IMR-90 (cell line): Measurements from ENCODE around the gene RAB31. TPM values are rescaled to one million over a fixed set of nuclear protein-coding genes. Genes with fewer than 3 reads are reported as not detected.

Experiments
- ATAC-seq: fragments of 200-7000 bp; cut with Tn5 transposase; 2 replicates; pipeline ENCODE4 v1.9.1; 2020; ENCODE audit warnings: low read depth, mild to moderate bottlenecking, moderate library complexity
- BruUV-seq: library from RNA; stranded (reverse); fragments of 400-500 nt; replicated peaks from 2 replicates; lab custom pipeline; 2021; lab: Mats Ljungman, UMichigan
- CTCF ChIA-PET: fragments of 300-600 bp; formaldehyde crosslinking; extraction: SDS; loops from one replicate; lab custom pipeline; 2021; ENCODE audit warnings: antibody characterized with exemption; lab: Yijun Ruan, JAX
- POLR2A ChIA-PET: fragments of 300-600 bp; sonication (Branson Sonifier 250); formaldehyde crosslinking; loops from one replicate; lab custom pipeline; 2022; ENCODE audit warnings: antibody characterized with exemption; ENCODE audit not compliant: unreplicated experiment; lab: Charles Lee
- DNase-seq: peaks from one replicate; pipeline ENCODE4 v3.0.0; 2013
- H2AFZ ChIP-seq: replicated peaks from 2 replicates; pipeline ENCODE3; 2013; ENCODE audit warnings: low read length, mild to moderate bottlenecking; ENCODE audit not compliant: poor library complexity
- H2AK5ac ChIP-seq: 2 replicates; pipeline ENCODE4 v1.6.1; 2013; ENCODE audit warnings: low read depth, low read length, inconsistent platforms
- H2AK9ac ChIP-seq: replicated peaks from 2 replicates; pipeline ENCODE3; 2013; ENCODE audit warnings: mild to moderate bottlenecking, low read depth, low read length, moderate library complexity; ENCODE audit not compliant: poor library complexity
- H2BK120ac ChIP-seq: 2 replicates; pipeline ENCODE4 v1.6.1; 2013; ENCODE audit warnings: low read depth, low read length, inconsistent platforms
- H2BK15ac ChIP-seq: 3 replicates; pipeline ENCODE4 v1.6.1; 2013; ENCODE audit warnings: low read depth, low read length, inconsistent platforms
- H2BK20ac ChIP-seq: 2 replicates; pipeline ENCODE4 v1.6.1; 2013; ENCODE audit warnings: low read depth, mild to moderate bottlenecking, inconsistent platforms, low read length, moderate library complexity
- H2BK5ac ChIP-seq: 2 replicates; pipeline ENCODE4 v1.6.1; 2013; ENCODE audit warnings: mild to moderate bottlenecking, low read depth, low read length, inconsistent platforms; ENCODE audit not compliant: poor library complexity, severe bottlenecking
- H3K14ac ChIP-seq: replicated peaks from 2 replicates; pipeline ENCODE4 v1.6.1; 2013; ENCODE audit warnings: low read depth, low read length, inconsistent platforms
- H3K18ac ChIP-seq: 2 replicates; pipeline ENCODE4 v1.6.1; 2013; ENCODE audit warnings: low read depth, low read length, control low read depth
- H3K23ac ChIP-seq: 2 replicates; pipeline ENCODE4 v1.6.1; 2013; ENCODE audit warnings: low read depth, low read length, inconsistent platforms
- H3K27ac ChIP-seq: 2 replicates; pipeline ENCODE4 v1.5.1; 2013; ENCODE audit warnings: mild to moderate bottlenecking, control low read depth, low read length; ENCODE audit not compliant: insufficient read depth
- H3K27me3 ChIP-seq: 2 replicates; pipeline ENCODE4 v1.6.1; 2013; ENCODE audit warnings: low read length; ENCODE audit not compliant: control insufficient read depth, insufficient read depth
- H3K36me3 ChIP-seq: 2 replicates; pipeline ENCODE4 v1.6.1; 2013; ENCODE audit warnings: low read length, mixed read lengths; ENCODE audit not compliant: control insufficient read depth, insufficient read depth
- H3K4ac ChIP-seq: 2 replicates; pipeline ENCODE4 v1.6.1; 2013; ENCODE audit warnings: low read depth, low read length, inconsistent platforms
- H3K4me1 ChIP-seq: 2 replicates; pipeline ENCODE4 v1.6.1; 2013; ENCODE audit warnings: low read length, mixed read lengths; ENCODE audit not compliant: control insufficient read depth, insufficient read depth
- H3K4me2 ChIP-seq: 2 replicates; pipeline ENCODE4 v1.6.1; 2013; ENCODE audit warnings: low read depth, mild to moderate bottlenecking, control low read depth, low read length, moderate library complexity
- H3K4me3 ChIP-seq: 2 replicates; pipeline ENCODE4 v1.5.1; 2013; ENCODE audit warnings: low read depth, mild to moderate bottlenecking, control low read depth, low read length, moderate library complexity; ENCODE audit not compliant: insufficient read depth
- H3K56ac ChIP-seq: 2 replicates; pipeline ENCODE4 v1.6.1; 2013; ENCODE audit warnings: low read length, inconsistent platforms; ENCODE audit not compliant: insufficient read depth; ENCODE audit errors: extremely low read depth
- H3K79me1 ChIP-seq, 2 experiments: 2 replicates each; pipeline ENCODE4 v1.6.1; 2013; ENCODE audit warnings: low read length in 2 of 2, inconsistent platforms in 1 of 2, low read depth in 1 of 2
- H3K9ac ChIP-seq: 2 replicates; pipeline ENCODE4 v1.6.1; 2013; ENCODE audit warnings: low read depth, low read length, control low read depth
- H3K9me1 ChIP-seq: 2 replicates; pipeline ENCODE4 v1.6.1; 2013; ENCODE audit warnings: low read length, inconsistent platforms; ENCODE audit not compliant: insufficient read depth
- H3K9me3 ChIP-seq: 2 replicates; pipeline ENCODE4 v1.6.1; 2013; ENCODE audit warnings: low read length; ENCODE audit not compliant: control insufficient read depth, insufficient read depth
- H4K20me1 ChIP-seq: 2 replicates; pipeline ENCODE4 v1.6.1; 2013; ENCODE audit warnings: low read length, inconsistent platforms; ENCODE audit not compliant: insufficient read depth
- H4K5ac ChIP-seq: 2 replicates; pipeline ENCODE4 v1.6.1; 2013; ENCODE audit warnings: mild to moderate bottlenecking, low read depth, low read length, control low read depth
- H4K8ac ChIP-seq, 2 experiments: 2 replicates each; pipeline ENCODE4 v1.6.1; 2013; ENCODE audit warnings: low read depth in 2 of 2, low read length in 2 of 2, control low read depth in 1 of 2, inconsistent platforms in 1 of 2
- H4K91ac ChIP-seq: 2 replicates; pipeline ENCODE4 v1.6.1; 2013; ENCODE audit warnings: low read depth, low read length, inconsistent platforms; ENCODE audit not compliant: insufficient read depth
- BHLHE40 ChIP-seq: fragments of 150-350 bp; IDR thresholded peaks from 2 replicates; pipeline ENCODE4 v1.6.1; 2016; ENCODE audit warnings: mild to moderate bottlenecking, low read depth, low read length
- CEBPB ChIP-seq: IDR thresholded peaks from 2 replicates; pipeline ENCODE4 v1.6.1; 2012; ENCODE audit warnings: low read depth, low read length, improper control_type of control experiment
- FOS ChIP-seq: fragments of 150-350 bp; IDR thresholded peaks from 2 replicates; pipeline ENCODE4 v1.6.1; 2016; ENCODE audit warnings: low read depth, low read length
- MAFK ChIP-seq: IDR thresholded peaks from 2 replicates; pipeline ENCODE4 v1.6.1; 2012; ENCODE audit warnings: low read depth, low read length, improper control_type of control experiment
- MAZ ChIP-seq: IDR thresholded peaks from 2 replicates; pipeline ENCODE4 v1.6.1; 2012; ENCODE audit warnings: low read depth, mild to moderate bottlenecking, low read length, improper control_type of control experiment, moderate library complexity, borderline replicate concordance
- NFE2L2 ChIP-seq: fragments of 150-350 bp; IDR thresholded peaks from 2 replicates; pipeline ENCODE4 v1.6.1; 2016; ENCODE audit warnings: low read depth, mild to moderate bottlenecking, low read length
- RAD21 ChIP-seq: IDR thresholded peaks from 2 replicates; pipeline ENCODE4 v1.6.1; 2012; ENCODE audit warnings: low read length, improper control_type of control experiment
- RCOR1 ChIP-seq: IDR thresholded peaks from 2 replicates; pipeline ENCODE4 v1.6.1; 2012; ENCODE audit warnings: mild to moderate bottlenecking, low read length, improper control_type of control experiment; ENCODE audit not compliant: insufficient replicate concordance
- WGBS, 2 experiments: methylation state at CpG; one replicate each; pipeline versions ENCODE4 v1.1.5 to v1.1.7; 2013; ENCODE audit warnings: missing lambda C conversion rate in 2 of 2; ENCODE audit not compliant: insufficient read length in 1 of 2; ENCODE audit errors: extremely low coverage in 2 of 2; 5-methylcytosine and 5-hydroxymethylcytosine counted together
- dilution Hi-C: fragments of 300-500 bp; cut with HindIII; formaldehyde crosslinking; loops from one replicate; pipeline ENCODE4 v1.14.3; 2018; ENCODE audit warnings: low sequenced_read_pairs; ENCODE audit not compliant: unreplicated experiment
- in situ Hi-C: fragments of 300-500 bp; cut with MboI; formaldehyde crosslinking; loops from 3 replicates; pipeline ENCODE4 v1.14.3; 2019; ENCODE audit warnings: low sequenced_read_pairs, inconsistent platforms, mixed read lengths
- intact Hi-C: fragments of 100-400 bp; cut with micrococcal nuclease; formaldehyde crosslinking; loops from 2 replicates; pipeline ENCODE4 v1.10.0; 2022
- polyA plus RNA-seq, 3 experiments: library from polyadenylated mRNA; depleted of rRNA; stranded (reverse); fragments of >200 nt; gene quantifications; 2 replicates each; pipeline ENCODE4 v1.2.3, GENCODE V29; 2012; ENCODE audit warnings: low replicate concordance in 1 of 3
- total RNA-seq: library from RNA; depleted of rRNA; stranded (reverse); fragments of >200 nt; gene quantifications from 2 replicates; pipeline ENCODE4 v1.2.3, GENCODE V29; 2012
- TF ChIP-seq, protein P1 (sequence below): fragments of 150-350 bp; IDR thresholded peaks from 2 replicates; pipeline ENCODE4 v1.6.1; 2016; ENCODE audit warnings: low read depth, mild to moderate bottlenecking, low read length, moderate library complexity, borderline replicate concordance
- TF ChIP-seq, protein P2 (sequence below): fragments of 150-350 bp; IDR thresholded peaks from 2 replicates; pipeline ENCODE4 v1.6.1; 2017; ENCODE audit warnings: mild to moderate bottlenecking, antibody characterized with exemption, low read length, low read depth
- TF ChIP-seq, protein P3 (sequence below): conservative IDR thresholded peaks from 2 replicates; pipeline ENCODE4 v1.5.1; 2012; ENCODE audit warnings: mild to moderate bottlenecking, low read depth, low read length, improper control_type of control experiment

Gene RAB31
- total and polyA plus RNA-seq, 2 of the 4 experiments (the other 2 are of a cell fraction), result 13.8 to 26.9 TPM

GRCh38 chr18:9705183-9705829, 2.8 kb upstream of the RAB31 start:
- intact Hi-C loops (loop anchor here (5.0 kb wide), 2 partner anchors 107 to 212 kb away; no protein-coding TSS in a partner anchor), in situ Hi-C loops (loop anchor here (25.0 kb wide), 1 partner anchor 232 kb away; no protein-coding TSS in a partner anchor), dilution Hi-C loops (no loop called here)
- Histone ChIP-seq H3K4me1 (peaks cover 23% of the 10 kb centered on the region), H3K4me3 (no peak overlapping the region), H3K27ac (no peak overlapping the region), H3K36me3 (no peaks in the 10 kb centered on the region), H3K18ac (no peak overlapping the region), H3K4me2 (peak overlapping the region; percentile 31; the same call in 1 of the 2 replicates), H2BK20ac (no peak overlapping the region), H3K4ac (no peak overlapping the region), H2AK5ac (no peak overlapping the region), H3K9ac (no peak overlapping the region), H3K56ac (no peak overlapping the region), H4K20me1 (0 out of 2 replicates have a peak, but pooled peaks cover 7% of the 10 kb centered on the region), H4K91ac (no peak overlapping the region), H2BK5ac (no peak overlapping the region), H3K14ac (no peak overlapping the region), H2AK9ac (no peak overlapping the region), H3K9me3 (no peaks in the 10 kb centered on the region), H3K23ac (no peak overlapping the region), H3K9me1 (peaks cover 13% of the 10 kb centered on the region), H4K8ac (no peak overlapping the region), H2BK15ac (peak overlapping the region; percentile 30; the same call in 1 of the 3 replicates), H2BK120ac (no peak overlapping the region), H4K5ac (no peak overlapping the region), H2AFZ (no peak overlapping the region), H3K27me3 (no peaks in the 10 kb centered on the region), H3K79me1 (peaks cover 7 to 22% of the 10 kb centered on the region in 2 experiments)
- no CpG with 5 or more reads among the region's 6 CpGs for WGBS, 2 experiments
- ATAC-seq (no peak), DNase-seq (peak; percentile 76)
- POLR2A ChIA-PET, result no interaction called here
- TF ChIP-seq BHLHE40, result no peak
- no peak for TF ChIP-seq NFE2L2
- TF ChIP-seq, protein P1, sequence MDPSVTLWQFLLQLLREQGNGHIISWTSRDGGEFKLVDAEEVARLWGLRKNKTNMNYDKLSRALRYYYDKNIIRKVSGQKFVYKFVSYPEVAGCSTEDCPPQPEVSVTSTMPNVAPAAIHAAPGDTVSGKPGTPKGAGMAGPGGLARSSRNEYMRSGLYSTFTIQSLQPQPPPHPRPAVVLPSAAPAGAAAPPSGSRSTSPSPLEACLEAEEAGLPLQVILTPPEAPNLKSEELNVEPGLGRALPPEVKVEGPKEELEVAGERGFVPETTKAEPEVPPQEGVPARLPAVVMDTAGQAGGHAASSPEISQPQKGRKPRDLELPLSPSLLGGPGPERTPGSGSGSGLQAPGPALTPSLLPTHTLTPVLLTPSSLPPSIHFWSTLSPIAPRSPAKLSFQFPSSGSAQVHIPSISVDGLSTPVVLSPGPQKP, result no peak
- TF ChIP-seq MAFK, result no peak
- peak; percentile 72; the same call in 1 of the 2 replicates for TF ChIP-seq FOS
- peak; percentile 71 for TF ChIP-seq CEBPB
- no peak for TF ChIP-seq MAZ
- no peak for TF ChIP-seq RAD21
- TF ChIP-seq RCOR1, result no peak
- TF ChIP-seq, protein P2, sequence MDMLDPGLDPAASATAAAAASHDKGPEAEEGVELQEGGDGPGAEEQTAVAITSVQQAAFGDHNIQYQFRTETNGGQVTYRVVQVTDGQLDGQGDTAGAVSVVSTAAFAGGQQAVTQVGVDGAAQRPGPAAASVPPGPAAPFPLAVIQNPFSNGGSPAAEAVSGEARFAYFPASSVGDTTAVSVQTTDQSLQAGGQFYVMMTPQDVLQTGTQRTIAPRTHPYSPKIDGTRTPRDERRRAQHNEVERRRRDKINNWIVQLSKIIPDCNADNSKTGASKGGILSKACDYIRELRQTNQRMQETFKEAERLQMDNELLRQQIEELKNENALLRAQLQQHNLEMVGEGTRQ, result no peak
- TF ChIP-seq, protein P3, sequence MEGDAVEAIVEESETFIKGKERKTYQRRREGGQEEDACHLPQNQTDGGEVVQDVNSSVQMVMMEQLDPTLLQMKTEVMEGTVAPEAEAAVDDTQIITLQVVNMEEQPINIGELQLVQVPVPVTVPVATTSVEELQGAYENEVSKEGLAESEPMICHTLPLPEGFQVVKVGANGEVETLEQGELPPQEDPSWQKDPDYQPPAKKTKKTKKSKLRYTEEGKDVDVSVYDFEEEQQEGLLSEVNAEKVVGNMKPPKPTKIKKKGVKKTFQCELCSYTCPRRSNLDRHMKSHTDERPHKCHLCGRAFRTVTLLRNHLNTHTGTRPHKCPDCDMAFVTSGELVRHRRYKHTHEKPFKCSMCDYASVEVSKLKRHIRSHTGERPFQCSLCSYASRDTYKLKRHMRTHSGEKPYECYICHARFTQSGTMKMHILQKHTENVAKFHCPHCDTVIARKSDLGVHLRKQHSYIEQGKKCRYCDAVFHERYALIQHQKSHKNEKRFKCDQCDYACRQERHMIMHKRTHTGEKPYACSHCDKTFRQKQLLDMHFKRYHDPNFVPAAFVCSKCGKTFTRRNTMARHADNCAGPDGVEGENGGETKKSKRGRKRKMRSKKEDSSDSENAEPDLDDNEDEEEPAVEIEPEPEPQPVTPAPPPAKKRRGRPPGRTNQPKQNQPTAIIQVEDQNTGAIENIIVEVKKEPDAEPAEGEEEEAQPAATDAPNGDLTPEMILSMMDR, result no peak
- CTCF ChIA-PET, result no interaction called here
- no TSS peak for BruUV-seq
